ENCODE results near the gene MPPED1. TPM values are rescaled to one million over a fixed set of nuclear protein-coding genes. Genes with fewer than 3 reads are reported as not detected.

The MPPED1 gene
- total and polyA plus RNA-seq, 5 donors from 2014 or later, result not detected

- Mint-ChIP-seq H3K4me3 (no peak overlapping the region), H3K4me1 (peaks cover 5 to 25% (median 15%) of the 10 kb centered on the region in 4 donors), H3K27me3 (peaks cover 56% of the 10 kb centered on the region), H3K36me3 (peaks cover 2% of the 10 kb centered on the region), H3K27ac (no peak overlapping the region), H3K9me3 (peaks cover 0 to 8% (median 4%) of the 10 kb centered on the region in 7 donors)
- H3K4me3 ChIP-seq (ENCODE audit: low read depth, low read length), result no peak overlapping the region
- no peak overlapping the region for H3K27ac ChIP-seq (ENCODE audit: insufficient read depth, low read length, poor library complexity, severe bottlenecking)
- H3K36me3 ChIP-seq (ENCODE audit: control insufficient read depth, insufficient read depth, low read length), result no peaks in the 10 kb centered on the region
- H3K27me3 ChIP-seq (ENCODE audit: control insufficient read depth, insufficient read depth, low read length), result peaks cover 4% of the 10 kb centered on the region
- ATAC-seq (ENCODE audit: low read depth in 2 of 2) (peak in 1 of 2 donors; percentile 28), DNase-seq (no peak)
- peaks cover 3% of the 10 kb centered on the region for H3K4me1 ChIP-seq (ENCODE audit: control insufficient read depth, insufficient read depth, low read length, poor library complexity, severe bottlenecking)
- H3K9me3 ChIP-seq (ENCODE audit: control insufficient read depth in 2 of 2, low read length in 2 of 2), result no peaks in the 10 kb centered on the region
Observed at GRCh38 chr22:43376765-43377547, 34.9 kb upstream of the MPPED1 start.

- H3K4me3 Mint-ChIP-seq, result no peak overlapping the region
- H3K36me3 Mint-ChIP-seq, result peaks cover 2% of the 10 kb centered on the region
- no peak overlapping the region for H3K27ac ChIP-seq (ENCODE audit: insufficient read depth, low read length, poor library complexity, severe bottlenecking)
- no peak overlapping the region for H3K4me3 ChIP-seq (ENCODE audit: low read depth, low read length)
- peaks cover 57% of the 10 kb centered on the region for H3K27me3 Mint-ChIP-seq
- peaks cover 4% of the 10 kb centered on the region for H3K27me3 ChIP-seq (ENCODE audit: control insufficient read depth, insufficient read depth, low read length)
- no peaks in the 10 kb centered on the region for H3K36me3 ChIP-seq (ENCODE audit: control insufficient read depth, insufficient read depth, low read length)
- H3K9me3 ChIP-seq (ENCODE audit: control insufficient read depth in 2 of 2, low read length in 2 of 2), result no peaks in the 10 kb centered on the region
- peaks cover 3% of the 10 kb centered on the region for H3K4me1 ChIP-seq (ENCODE audit: control insufficient read depth, insufficient read depth, low read length, poor library complexity, severe bottlenecking)
- peaks cover 5 to 29% (median 19%) of the 10 kb centered on the region in 4 donors for H3K4me1 Mint-ChIP-seq
- peaks cover 0 to 8% (median 4%) of the 10 kb centered on the region in 7 donors for H3K9me3 Mint-ChIP-seq
- no peak for DNase-seq
- no peak overlapping the region for H3K27ac Mint-ChIP-seq
- no peak for ATAC-seq (ENCODE audit: low read depth in 2 of 2)
Observed at GRCh38 chr22:43377548-43377895, 34.3 kb upstream of the MPPED1 start.

DNA sequence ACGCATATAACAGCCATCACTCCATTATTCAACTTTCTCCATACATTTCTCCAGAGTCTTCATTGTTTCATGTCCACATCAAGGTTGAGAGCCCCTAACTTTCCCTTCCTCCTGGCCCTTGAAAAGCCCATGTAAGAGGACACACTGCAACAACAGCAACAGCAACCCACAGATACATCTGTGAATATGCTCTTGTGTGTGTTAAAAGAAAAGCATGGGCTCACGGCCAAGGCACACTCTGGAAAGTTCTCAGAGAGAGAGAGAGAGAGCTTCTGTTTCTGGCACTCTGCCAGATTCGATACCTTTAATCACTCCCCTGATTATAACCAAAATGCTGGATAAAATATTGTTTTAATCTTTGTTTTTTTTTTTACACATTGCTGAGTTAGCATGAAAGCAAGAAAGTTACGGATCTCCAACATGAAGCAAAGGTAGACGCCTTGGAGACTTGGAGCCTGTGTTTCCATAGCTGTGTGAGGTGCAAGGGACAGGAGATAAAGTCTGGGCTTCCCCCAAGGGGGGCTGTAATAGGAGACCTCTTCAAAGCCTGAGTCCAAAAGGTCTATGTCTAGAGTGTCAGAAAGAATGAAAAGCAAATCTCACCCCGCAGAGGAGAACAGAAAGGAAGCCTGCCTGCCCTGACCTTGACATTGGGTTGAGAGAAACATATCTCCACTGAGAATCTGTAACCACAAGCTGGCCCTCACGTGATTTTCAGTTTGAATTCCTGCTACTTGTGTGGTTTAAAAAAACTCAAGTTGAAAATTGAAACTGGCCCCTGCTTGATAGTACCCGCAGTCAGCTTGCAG lies 33.7 kb upstream of the MPPED1 start:
- peaks cover 2% of the 10 kb centered on the region for H3K36me3 Mint-ChIP-seq
- no peak overlapping the region for H3K27ac Mint-ChIP-seq
- Histone ChIP-seq H3K36me3 (ENCODE audit: control insufficient read depth, insufficient read depth, low read length) (no peaks in the 10 kb centered on the region), H3K9me3 (ENCODE audit: control insufficient read depth in 2 of 2, low read length in 2 of 2) (no peaks in the 10 kb centered on the region), H3K4me3 (ENCODE audit: low read depth, low read length) (no peak overlapping the region), H3K4me1 (ENCODE audit: control insufficient read depth, insufficient read depth, low read length, poor library complexity, severe bottlenecking) (peaks cover 3% of the 10 kb centered on the region), H3K27me3 (ENCODE audit: control insufficient read depth, insufficient read depth, low read length) (peaks cover 4% of the 10 kb centered on the region), H3K27ac (ENCODE audit: insufficient read depth, low read length, poor library complexity, severe bottlenecking) (no peak overlapping the region)
- H3K4me1 Mint-ChIP-seq, result peaks cover 5 to 29% (median 19%) of the 10 kb centered on the region in 4 donors
- H3K4me3 Mint-ChIP-seq, result peak overlapping the region in 2 of 4 donors; percentile 20 to 73
- H3K27me3 Mint-ChIP-seq, result peaks cover 57% of the 10 kb centered on the region
- peaks cover 0 to 6% (median 3%) of the 10 kb centered on the region in 7 donors for H3K9me3 Mint-ChIP-seq
- ATAC-seq (ENCODE audit: low read depth in 2 of 2) (peak in 1 of 2 donors; percentile 22), DNase-seq (peak in 1 of 3 donors; percentile 25)

GRCh38 chr22:43381693-43382092 lies 30.1 kb upstream of the MPPED1 start:
- Histone ChIP-seq H3K9me3 (ENCODE audit: control insufficient read depth in 2 of 2, low read length in 2 of 2) (no peaks in the 10 kb centered on the region), H3K4me3 (ENCODE audit: low read depth, low read length) (no peak overlapping the region), H3K27me3 (ENCODE audit: control insufficient read depth, insufficient read depth, low read length) (peaks cover 2% of the 10 kb centered on the region), H3K27ac (ENCODE audit: insufficient read depth, low read length, poor library complexity, severe bottlenecking) (no peak overlapping the region), H3K36me3 (ENCODE audit: control insufficient read depth, insufficient read depth, low read length) (no peaks in the 10 kb centered on the region), H3K4me1 (ENCODE audit: control insufficient read depth, insufficient read depth, low read length, poor library complexity, severe bottlenecking) (peaks cover 8% of the 10 kb centered on the region)
- Mint-ChIP-seq H3K4me3 (no peak overlapping the region), H3K27me3 (peaks cover 63% of the 10 kb centered on the region), H3K36me3 (peaks cover under 1% of the 10 kb centered on the region), H3K4me1 (peaks cover 6 to 29% (median 18%) of the 10 kb centered on the region in 4 donors), H3K9me3 (peaks cover 0 to 2% (median 0%) of the 10 kb centered on the region in 7 donors), H3K27ac (peak overlapping the region in 1 of 3 donors; percentile 16)
- ATAC-seq (ENCODE audit: low read depth in 2 of 2) (peak; percentile 32 to 43), DNase-seq (peak in 2 of 3 donors; percentile 7 to 20)

- Histone ChIP-seq H3K4me1 (ENCODE audit: control insufficient read depth, insufficient read depth, low read length, poor library complexity, severe bottlenecking) (peaks cover 6% of the 10 kb centered on the region), H3K9me3 (ENCODE audit: control insufficient read depth in 2 of 2, low read length in 2 of 2) (no peaks in the 10 kb centered on the region), H3K27me3 (ENCODE audit: control insufficient read depth, insufficient read depth, low read length) (no peaks in the 10 kb centered on the region), H3K4me3 (ENCODE audit: low read depth, low read length) (no peak overlapping the region), H3K27ac (ENCODE audit: insufficient read depth, low read length, poor library complexity, severe bottlenecking) (no peak overlapping the region), H3K36me3 (ENCODE audit: control insufficient read depth, insufficient read depth, low read length) (no peaks in the 10 kb centered on the region)
- Mint-ChIP-seq H3K27me3 (peaks cover 48% of the 10 kb centered on the region), H3K36me3 (no peaks in the 10 kb centered on the region), H3K9me3 (no peaks in the 10 kb centered on the region), H3K4me1 (peaks cover 2 to 22% (median 12%) of the 10 kb centered on the region in 4 donors), H3K27ac (no peak overlapping the region), H3K4me3 (no peak overlapping the region)
- no peak for DNase-seq
- no peak for ATAC-seq (ENCODE audit: low read depth in 2 of 2)
Observed at GRCh38 chr22:43384863-43385262, 27.0 kb upstream of the MPPED1 start.

- H3K9me3 Mint-ChIP-seq, result no peaks in the 10 kb centered on the region
- Histone ChIP-seq H3K27ac (ENCODE audit: insufficient read depth, low read length, poor library complexity, severe bottlenecking) (no peak overlapping the region), H3K27me3 (ENCODE audit: control insufficient read depth, insufficient read depth, low read length) (no peaks in the 10 kb centered on the region), H3K9me3 (ENCODE audit: control insufficient read depth in 2 of 2, low read length in 2 of 2) (no peaks in the 10 kb centered on the region), H3K36me3 (ENCODE audit: control insufficient read depth, insufficient read depth, low read length) (no peaks in the 10 kb centered on the region), H3K4me1 (ENCODE audit: control insufficient read depth, insufficient read depth, low read length, poor library complexity, severe bottlenecking) (peaks cover 6% of the 10 kb centered on the region), H3K4me3 (ENCODE audit: low read depth, low read length) (peak overlapping the region; percentile 31)
- H3K27ac Mint-ChIP-seq, result peak overlapping the region in 1 of 3 donors; percentile 20
- peak overlapping the region in 1 of 4 donors; percentile 26 for H3K4me3 Mint-ChIP-seq
- H3K36me3 Mint-ChIP-seq, result no peaks in the 10 kb centered on the region
- ATAC-seq (ENCODE audit: low read depth in 2 of 2) (peak; percentile 77 to 91), DNase-seq (peak; percentile 33 to 69 (median 66))
- peaks cover 2 to 17% (median 10%) of the 10 kb centered on the region in 4 donors for H3K4me1 Mint-ChIP-seq
- H3K27me3 Mint-ChIP-seq, result peaks cover 36% of the 10 kb centered on the region
Observed at GRCh38 chr22:43385770-43386641, 25.8 kb upstream of the MPPED1 start.

DNA sequence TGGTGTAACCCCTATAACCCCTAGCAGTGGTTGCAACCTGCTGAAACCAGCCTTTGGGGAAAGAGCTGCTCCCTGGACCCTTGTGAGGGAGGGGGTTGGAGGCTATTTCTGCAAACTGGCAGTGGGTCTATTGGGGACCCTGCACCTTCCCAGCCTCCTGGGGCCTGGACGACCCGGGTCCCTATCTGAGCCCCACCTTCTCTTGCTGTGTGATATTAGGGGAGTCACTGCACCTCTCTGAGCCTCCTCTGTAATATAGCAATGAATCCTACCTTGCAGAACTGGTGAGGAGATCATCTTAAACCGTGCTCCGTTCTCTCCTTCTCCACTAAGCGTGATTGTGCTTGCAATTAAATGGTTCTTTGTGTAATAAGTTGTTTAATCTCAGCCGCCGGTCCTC lies 24.0 kb upstream of the MPPED1 start:
- no peak overlapping the region for H3K27ac ChIP-seq (ENCODE audit: insufficient read depth, low read length, poor library complexity, severe bottlenecking)
- ATAC-seq (ENCODE audit: low read depth in 2 of 2), result no peak
- H3K4me3 Mint-ChIP-seq, result no peak overlapping the region
- H3K27me3 ChIP-seq (ENCODE audit: control insufficient read depth, insufficient read depth, low read length), result no peaks in the 10 kb centered on the region
- no peaks in the 10 kb centered on the region for H3K36me3 ChIP-seq (ENCODE audit: control insufficient read depth, insufficient read depth, low read length)
- peaks cover 25% of the 10 kb centered on the region for H3K27me3 Mint-ChIP-seq
- no peak overlapping the region for H3K27ac Mint-ChIP-seq
- no peak overlapping the region for H3K4me3 ChIP-seq (ENCODE audit: low read depth, low read length)
- H3K4me1 ChIP-seq (ENCODE audit: control insufficient read depth, insufficient read depth, low read length, poor library complexity, severe bottlenecking), result peaks cover 6% of the 10 kb centered on the region
- H3K36me3 Mint-ChIP-seq, result no peaks in the 10 kb centered on the region
- DNase-seq, result no peak
- H3K4me1 Mint-ChIP-seq, result peaks cover 0 to 5% (median 1%) of the 10 kb centered on the region in 4 donors
- no peaks in the 10 kb centered on the region for H3K9me3 ChIP-seq (ENCODE audit: control insufficient read depth in 2 of 2, low read length in 2 of 2)
- no peaks in the 10 kb centered on the region for H3K9me3 Mint-ChIP-seq

Data from CD4-positive, CD25-positive, alpha-beta regulatory T cell (primary cell).